Stimulated activated CD4-positive, alpha-beta T cell treated with anti-CD3 and anti-CD28 coated beads, TNF-alpha, amount 100 ng/mL, for 24 hours (primary cell): ENCODE results near the gene DYRK1A.

Experiments
- DNase-seq, 3 experiments: peaks; one replicate each; pipeline ENCODE4 v3.0.0-alpha.2; 2020; ENCODE audit warnings: low read depth in 3 of 3

Gene DYRK1A

GRCh38 chr21:37566790-37567615 lies 200.4 kb downstream of the DYRK1A start:
- DNase-seq = no peak

GRCh38 chr21:37568415-37568814 lies 201.8 kb downstream of the DYRK1A start:
- no peak for DNase-seq

GRCh38 chr21:37568916-37569315 lies 202.3 kb downstream of the DYRK1A start:
- no peak for DNase-seq

GRCh38 chr21:37571442-37571841 lies 204.9 kb downstream of the DYRK1A start:
- no peak for DNase-seq

- DNase-seq = no peak
Measured at GRCh38 chr21:37574316-37574715, 207.7 kb downstream of the DYRK1A start.

GRCh38 chr21:37574751-37575150 lies 208.2 kb downstream of the DYRK1A start:
- DNase-seq = no peak

GRCh38 chr21:37575580-37575979 lies 209.0 kb downstream of the DYRK1A start:
- DNase-seq = no peak
